B cell (primary cell): ENCODE measurements around the gene THADA. TPM values are rescaled to one million over a fixed set of nuclear protein-coding genes. Genes with fewer than 3 reads are reported as not detected.

Source experiments
- ATAC-seq: fragments of 200-7000 bp; cut with Tn5 transposase; one replicate; pipeline ENCODE4 v1.10.0; 2021; ENCODE audit warnings: low read depth, mild to moderate bottlenecking, moderate number of reproducible peaks, moderate library complexity
- CTCF ChIA-PET: fragments of 350-600 bp; sonication (Branson Sonifier 250); formaldehyde crosslinking; loops from one replicate; lab custom pipeline; 2021; ENCODE audit warnings: antibody characterized with exemption, inconsistent platforms; lab: Charles Lee
- POLR2A ChIA-PET: fragments of 350-600 bp; sonication (Branson Sonifier 250); formaldehyde crosslinking; loops from one replicate; lab custom pipeline; 2021; ENCODE audit warnings: antibody characterized with exemption; lab: Charles Lee
- DNase-seq: peaks from one replicate; pipeline ENCODE4 v3.0.0; 2013
- H2AFZ ChIP-seq: 2 replicates; pipeline ENCODE4 v1.6.1; 2012; ENCODE audit warnings: mild to moderate bottlenecking, low read depth, low read length; ENCODE audit not compliant: insufficient read depth, poor library complexity, severe bottlenecking
- H3K27ac ChIP-seq, 2 donors: 1 replicate in 1 of 2; 2 replicates in 1 of 2; pipeline ENCODE4 v1.5.1; 2012 to 2013; ENCODE audit warnings: low read length in 2 of 2, mild to moderate bottlenecking in 2 of 2, moderate library complexity in 1 of 2
- H3K27me3 ChIP-seq, 4 experiments: fragments of 200-600 bp in 1 of 4; sonication (generic) in 1 of 4; replicated peaks in 1 of 4; 1 replicate in 2 of 4; 2 replicates in 2 of 4; pipeline versions ENCODE4 v1.6.1 to v1.7.0; 2013 to 2016; ENCODE audit warnings: low read length in 3 of 4, mild to moderate bottlenecking in 2 of 4, mixed read lengths in 1 of 4, moderate library complexity in 1 of 4; ENCODE audit not compliant: insufficient read depth in 4 of 4, control insufficient read depth in 3 of 4; ENCODE audit errors: control extremely low read depth in 1 of 4
- H3K36me3 ChIP-seq, 2 experiments: replicated peaks in 1 of 2; 1 replicate in 1 of 2; 2 replicates in 1 of 2; pipeline versions ENCODE4 v1.6.1 to v1.7.1; 2013; ENCODE audit warnings: low read length in 1 of 2; ENCODE audit not compliant: insufficient read depth in 2 of 2, control insufficient read depth in 1 of 2; ENCODE audit errors: control extremely low read depth in 1 of 2, extremely low read depth in 1 of 2
- H3K4me1 ChIP-seq, 2 donors: fragments of 200-600 bp in 1 of 2; sonication (generic) in 1 of 2; 1 replicate in 1 of 2; 2 replicates in 1 of 2; pipeline versions ENCODE4 v1.5.1 to v1.6.1; 2013 to 2017; ENCODE audit warnings: low read length in 2 of 2; ENCODE audit not compliant: control insufficient read depth in 2 of 2, insufficient read depth in 2 of 2
- H3K4me2 ChIP-seq: replicated peaks from 2 replicates; pipeline ENCODE3; 2012; ENCODE audit warnings: mild to moderate bottlenecking, low read depth, low read length; ENCODE audit not compliant: poor library complexity, severe bottlenecking
- H3K4me3 ChIP-seq, 5 experiments: fragments of 200-600 bp in 1 of 5; sonication (generic) in 1 of 5; 1 replicate in 3 of 5; 2 replicates in 2 of 5; pipeline versions ENCODE4 v1.5.1 to v1.7.0; 2011 to 2016; ENCODE audit warnings: low read length in 4 of 5, mild to moderate bottlenecking in 4 of 5, low read depth in 2 of 5, control low read depth in 1 of 5, moderate library complexity in 1 of 5; ENCODE audit not compliant: insufficient read depth in 1 of 5; ENCODE audit errors: control extremely low read depth in 1 of 5, extremely low read depth in 1 of 5
- H3K79me2 ChIP-seq: fragments of 200-600 bp; sonication (generic); one replicate; pipeline ENCODE4 v1.6.0; 2016; ENCODE audit warnings: low read length; ENCODE audit not compliant: control insufficient read depth, insufficient read depth
- H3K9ac ChIP-seq: fragments of 200-600 bp; sonication (generic); 2 replicates; pipeline ENCODE4 v1.6.1; 2017; ENCODE audit warnings: mild to moderate bottlenecking, low read length, moderate library complexity
- H3K9me3 ChIP-seq, 3 donors: one replicate each; pipeline versions ENCODE4 v1.6.1 to v1.7.1; 2013; ENCODE audit warnings: low read length in 2 of 3; ENCODE audit not compliant: control insufficient read depth in 2 of 3, insufficient read depth in 1 of 3; ENCODE audit errors: control extremely low read depth in 1 of 3
- H4K20me1 ChIP-seq: 2 replicates; pipeline ENCODE4 v1.6.0; 2012; ENCODE audit warnings: mild to moderate bottlenecking, low read length; ENCODE audit not compliant: insufficient read depth, control insufficient read depth, poor library complexity, severe bottlenecking
- H3K27ac Mint-ChIP-seq: one replicate; pipeline ENCODE4 v1.8.0; 2021; ENCODE audit warnings: mixed read lengths
- H3K27me3 Mint-ChIP-seq: one replicate; pipeline ENCODE4 v1.8.0; 2021; ENCODE audit warnings: mixed read lengths
- H3K4me1 Mint-ChIP-seq: one replicate; pipeline ENCODE4 v1.8.0; 2021; ENCODE audit warnings: mixed read lengths
- H3K4me3 Mint-ChIP-seq: one replicate; pipeline ENCODE4 v1.8.0; 2021; ENCODE audit warnings: mixed read lengths
- H3K9me3 Mint-ChIP-seq: one replicate; pipeline ENCODE4 v1.8.0; 2022; ENCODE audit warnings: mixed read lengths; ENCODE audit not compliant: insufficient read depth
- CTCF ChIP-seq: fragments of 200-600 bp; IDR thresholded peaks from one replicate; pipeline ENCODE4 v1.8.0; 2022; ENCODE audit warnings: antibody characterized with exemption, mild to moderate bottlenecking
- EZH2 ChIP-seq: IDR thresholded peaks from 2 replicates; pipeline ENCODE4 v1.6.1; 2012; ENCODE audit warnings: borderline replicate concordance, low read depth, mild to moderate bottlenecking, moderate library complexity, low read length; ENCODE audit not compliant: insufficient read depth, poor library complexity, severe bottlenecking
- WGBS: methylation state at CpG from one replicate; pipeline ENCODE4 v1.1.5; 2013; ENCODE audit warnings: missing lambda C conversion rate; ENCODE audit not compliant: insufficient coverage; 5-methylcytosine and 5-hydroxymethylcytosine counted together
- intact Hi-C: fragments of 100-400 bp; cut with micrococcal nuclease; formaldehyde crosslinking; loops from one replicate; pipeline ENCODE4 v1.10.0; 2022
- polyA plus RNA-seq: library from polyadenylated mRNA; depleted of rRNA; stranded (reverse); fragments of >200 nt; gene quantifications from 2 replicates; pipeline ENCODE4 v1.2.3, GENCODE V29; 2012
- total RNA-seq, 2 donors: library from RNA; stranded (reverse); fragments of 120-200 nt in 1 of 2; gene quantifications; 1 replicate in 1 of 2; 2 replicates in 1 of 2; pipeline versions ENCODE4 v1.2.3 to v1.2.4, GENCODE V29; 2013 to 2022

The THADA gene
- total and polyA plus RNA-seq, 2 donors (not counting 1 experiment from before 2014, with no cell fraction given): 17.6 to 48.5 TPM

- no peaks in the 10 kb centered on the region for H3K9me3 ChIP-seq
- H3K4me1 ChIP-seq: no peaks in the 10 kb centered on the region
- no peak overlapping the region for H3K4me3 ChIP-seq
- H3K4me1 Mint-ChIP-seq: peaks cover 2% of the 10 kb centered on the region
- H3K9me3 Mint-ChIP-seq: peaks cover 4% of the 10 kb centered on the region
- DNase-seq (no peak), ATAC-seq (no peak)
- peaks cover 1 to 4% of the 10 kb centered on the region in 2 experiments for H3K36me3 ChIP-seq
- peaks cover 5% of the 10 kb centered on the region for H3K79me2 ChIP-seq
- H3K9ac ChIP-seq: no peak overlapping the region
- CTCF ChIA-PET: interaction anchor here (0.7 to 0.9 kb wide), 3 partner anchors 30 to 172 kb away, joined by 3 to 7 read pairs (median 4); no protein-coding TSS in a partner anchor
- no peak overlapping the region for H3K27ac Mint-ChIP-seq
- H3K4me3 Mint-ChIP-seq: no peak overlapping the region
- H3K27ac ChIP-seq: no peak overlapping the region
- H3K27me3 Mint-ChIP-seq: no peaks in the 10 kb centered on the region
- intact Hi-C loops: no loop called here
- no peaks in the 10 kb centered on the region for H4K20me1 ChIP-seq
- TF ChIP-seq EZH2 (no peak), CTCF (no peak)
- no peaks in the 10 kb centered on the region for H3K27me3 ChIP-seq
- 94% methylated on average over 4 of the region's 7 CpGs for WGBS
- POLR2A ChIA-PET: interaction anchor here (0.7 kb wide), 1 partner anchor 50 kb away, joined by 5 read pairs; no protein-coding TSS in a partner anchor
- no peak overlapping the region for H3K4me2 ChIP-seq
- H2AFZ ChIP-seq: no peak overlapping the region
Measured at GRCh38 chr2:43312755-43313641, 282.8 kb downstream of the THADA start.

- H3K4me3 Mint-ChIP-seq: no peak overlapping the region
- H4K20me1 ChIP-seq: no peaks in the 10 kb centered on the region
- no peaks in the 10 kb centered on the region for H3K9me3 ChIP-seq
- H3K27me3 ChIP-seq: no peaks in the 10 kb centered on the region
- H3K4me3 ChIP-seq: no peak overlapping the region
- H2AFZ ChIP-seq: no peak overlapping the region
- CTCF ChIA-PET: interaction anchor here (0.7 kb wide), 1 partner anchor 298 kb away, joined by 3 read pairs; no protein-coding TSS in a partner anchor
- H3K79me2 ChIP-seq: peaks cover 5% of the 10 kb centered on the region
- ATAC-seq (no peak), DNase-seq (no peak)
- peaks cover 4% of the 10 kb centered on the region for H3K9me3 Mint-ChIP-seq
- no peaks in the 10 kb centered on the region for H3K27me3 Mint-ChIP-seq
- H3K4me1 ChIP-seq: no peaks in the 10 kb centered on the region
- TF ChIP-seq EZH2: no peak
- no peak for TF ChIP-seq CTCF
- peaks cover 2% of the 10 kb centered on the region for H3K4me1 Mint-ChIP-seq
- intact Hi-C loops: no loop called here
- no peak overlapping the region for H3K9ac ChIP-seq
- POLR2A ChIA-PET: no interaction called here
- no peak overlapping the region for H3K4me2 ChIP-seq
- H3K27ac ChIP-seq: no peak overlapping the region
- peaks cover 1 to 6% of the 10 kb centered on the region in 2 experiments for H3K36me3 ChIP-seq
- no peak overlapping the region for H3K27ac Mint-ChIP-seq
Measured at GRCh38 chr2:43311276-43311675, 284.6 kb downstream of the THADA start.
